ENCODE data around the gene NEB. TPM values are rescaled to one million over a fixed set of nuclear protein-coding genes. Genes with fewer than 3 reads are reported as not detected.

The NEB gene
- polyA plus RNA-seq, 1 of the 3 experiments (the other 2 are of a cell fraction): 0.02 TPM

DNA sequence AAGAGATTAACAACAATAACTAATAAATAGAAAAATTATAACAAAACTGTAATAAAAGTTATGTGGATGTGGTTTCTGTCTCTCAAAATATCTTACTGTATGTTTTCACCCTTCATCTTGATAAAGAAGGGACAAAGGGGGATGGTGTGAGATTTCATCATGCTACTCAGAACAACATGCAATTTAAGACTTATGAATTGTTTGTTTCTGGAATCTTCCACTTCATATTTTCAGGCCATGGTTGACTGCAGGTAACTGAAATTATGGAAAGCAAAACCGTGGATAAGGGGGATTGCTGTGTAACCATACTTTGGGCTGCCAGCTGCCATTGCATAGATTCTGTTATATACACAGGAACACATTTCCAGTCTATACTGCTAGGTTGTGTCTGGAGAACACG, 45.6 kb downstream of the NEB start:
- TF ChIP-seq, protein P1, sequence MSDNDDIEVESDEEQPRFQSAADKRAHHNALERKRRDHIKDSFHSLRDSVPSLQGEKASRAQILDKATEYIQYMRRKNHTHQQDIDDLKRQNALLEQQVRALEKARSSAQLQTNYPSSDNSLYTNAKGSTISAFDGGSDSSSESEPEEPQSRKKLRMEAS (IDR thresholded peaks at IDR 0.05; ENCODE audit: low read depth): no peak
- no peak for TF ChIP-seq RXRA (IDR thresholded peaks at IDR 0.05; ENCODE audit: borderline replicate concordance, low read depth)
- TF ChIP-seq RCOR1 (IDR thresholded peaks at IDR 0.05; ENCODE audit: low read length): no peak
- TF ChIP-seq SMC3 (IDR thresholded peaks at IDR 0.05; ENCODE audit: low read depth, low read length): no peak
- TF ChIP-seq TAF1 (IDR thresholded peaks at IDR 0.05; ENCODE audit: borderline replicate concordance, low read depth, low read length): no peak
- TF ChIP-seq, protein P2, sequence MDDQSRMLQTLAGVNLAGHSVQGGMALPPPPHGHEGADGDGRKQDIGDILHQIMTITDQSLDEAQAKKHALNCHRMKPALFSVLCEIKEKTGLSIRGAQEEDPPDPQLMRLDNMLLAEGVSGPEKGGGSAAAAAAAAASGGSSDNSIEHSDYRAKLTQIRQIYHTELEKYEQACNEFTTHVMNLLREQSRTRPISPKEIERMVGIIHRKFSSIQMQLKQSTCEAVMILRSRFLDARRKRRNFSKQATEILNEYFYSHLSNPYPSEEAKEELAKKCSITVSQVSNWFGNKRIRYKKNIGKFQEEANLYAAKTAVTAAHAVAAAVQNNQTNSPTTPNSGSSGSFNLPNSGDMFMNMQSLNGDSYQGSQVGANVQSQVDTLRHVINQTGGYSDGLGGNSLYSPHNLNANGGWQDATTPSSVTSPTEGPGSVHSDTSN (IDR thresholded peaks at IDR 0.05): no peak
- no peak for TF ChIP-seq FOXM1 (IDR thresholded peaks at IDR 0.05; ENCODE audit: low read depth)
- no peak overlapping the region for H3K9ac ChIP-seq
- no peaks in the 10 kb centered on the region for H3F3A ChIP-seq (replicated peaks; ENCODE audit: insufficient read depth)
- POLR2A ChIA-PET: no interaction called here
- no peaks in the 10 kb centered on the region for H3K36me3 ChIP-seq (replicated peaks in 1 of 2; ENCODE audit: control insufficient read depth in 1 of 2, insufficient read depth in 2 of 2, low read length in 1 of 2)
- no peak overlapping the region for H3K4me3 ChIP-seq (ENCODE audit: low read depth in 2 of 2, low read length in 1 of 2)
- no peaks in the 10 kb centered on the region for H3K9me3 ChIP-seq
- 25% methylated on average over 2 of the region's 2 CpGs for WGBS (ENCODE audit: low lambda C conversion rate)
- no peaks in the 10 kb centered on the region for H3K9me2 ChIP-seq
- no peak overlapping the region for H3K4me2 ChIP-seq
- H3K27me3 ChIP-seq (ENCODE audit: insufficient read depth): peaks cover 6% of the 10 kb centered on the region
- H3K79me2 ChIP-seq (ENCODE audit: insufficient read depth): no peaks in the 10 kb centered on the region
- DNase-seq: no peak
- H2AFZ ChIP-seq (ENCODE audit: low read depth): no peak overlapping the region
- no peak overlapping the region for H3K27ac ChIP-seq (ENCODE audit: low read depth in 2 of 2, low read length in 1 of 2)
- H3K4me1 ChIP-seq (ENCODE audit: control insufficient read depth in 1 of 2, insufficient read depth in 2 of 2, low read depth in 1 of 2, low read length in 1 of 2): no peaks in the 10 kb centered on the region; a peak in 1 of 4 replicates
- CTCF ChIA-PET: no interaction called here
- no peaks in the 10 kb centered on the region for H4K20me1 ChIP-seq (ENCODE audit: insufficient read depth)

DNA sequence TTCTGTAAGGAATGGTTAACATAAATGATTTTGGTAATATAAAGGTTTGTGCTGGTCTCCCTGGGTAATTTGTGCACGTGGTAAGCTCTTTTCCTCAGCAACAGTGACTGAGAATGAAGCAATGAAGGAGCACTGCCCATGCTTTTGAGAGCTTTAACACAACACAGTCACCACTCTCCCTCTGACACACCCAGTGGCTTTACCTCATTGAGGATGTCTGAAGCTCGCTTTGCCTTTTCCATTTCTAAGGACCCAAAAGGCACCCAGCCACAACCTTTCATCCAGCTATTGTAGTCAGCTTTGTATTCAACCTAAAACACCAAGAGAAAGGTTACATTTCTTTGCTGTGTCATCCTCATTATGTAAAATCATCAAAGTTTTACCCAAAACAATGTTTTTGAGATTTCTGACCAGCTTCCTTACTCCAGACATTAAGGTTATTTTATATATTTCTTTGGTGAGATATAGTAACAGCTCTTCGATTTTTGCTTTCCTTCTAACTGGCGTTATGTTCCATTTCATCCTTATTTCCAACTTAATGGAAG, 51.7 kb downstream of the NEB start:
- H3K4me1 ChIP-seq (ENCODE audit: control insufficient read depth in 1 of 2, insufficient read depth in 2 of 2, low read depth in 1 of 2, low read length in 1 of 2): no peaks in the 10 kb centered on the region; a peak in 1 of 4 replicates
- H3K27me3 ChIP-seq (ENCODE audit: insufficient read depth): no peaks in the 10 kb centered on the region; the same call in 1 of the 2 replicates
- no peaks in the 10 kb centered on the region for H3K9me3 ChIP-seq
- no peak overlapping the region for H2AFZ ChIP-seq (ENCODE audit: low read depth)
- POLR2A ChIA-PET: no interaction called here
- CTCF ChIA-PET: interaction anchor here (0.7 to 1.4 kb wide), 3 partner anchors 10 to 343 kb away, joined by 3 to 4 read pairs (median 3); no protein-coding TSS in a partner anchor
- no peak overlapping the region for H3K4me3 ChIP-seq (ENCODE audit: low read depth in 2 of 2, low read length in 1 of 2)
- H3K27ac ChIP-seq (ENCODE audit: low read depth in 2 of 2, low read length in 1 of 2): no peak overlapping the region
- no peaks in the 10 kb centered on the region for H3K9me2 ChIP-seq
- H3K4me2 ChIP-seq: no peak overlapping the region
- no peak overlapping the region for H3K9ac ChIP-seq
- no peak for DNase-seq
- H3K36me3 ChIP-seq (replicated peaks in 1 of 2; ENCODE audit: control insufficient read depth in 1 of 2, insufficient read depth in 2 of 2, low read length in 1 of 2): no peaks in the 10 kb centered on the region
- no peaks in the 10 kb centered on the region for H3F3A ChIP-seq (replicated peaks; ENCODE audit: insufficient read depth)
- WGBS (ENCODE audit: low lambda C conversion rate): 21% methylated on average over 4 of the region's 4 CpGs
- no peaks in the 10 kb centered on the region for H4K20me1 ChIP-seq (ENCODE audit: insufficient read depth)
- H3K79me2 ChIP-seq (ENCODE audit: insufficient read depth): no peaks in the 10 kb centered on the region
- TF ChIP-seq NRF1 (IDR thresholded peaks at IDR 0.05; ENCODE audit: low read depth, low read length) (no peak), RCOR1 (IDR thresholded peaks at IDR 0.05; ENCODE audit: low read length) (no peak), GABPA (IDR thresholded peaks at IDR 0.05; ENCODE audit: low read depth) (no peak), CHD2 (IDR thresholded peaks at IDR 0.05; ENCODE audit: low read length, partially characterized antibody) (no peak), SIN3A (IDR thresholded peaks at IDR 0.05; ENCODE audit: borderline replicate concordance, low read depth, low read length) (no peak), POLR2AphosphoS5 (IDR thresholded peaks at IDR 0.05; ENCODE audit: low read depth, low read length) (no peak), RAD21 (IDR thresholded peaks at IDR 0.05; ENCODE audit: low read length) (no peak), FOXJ3 (CRISPR knock-in tag; IDR thresholded peaks at IDR 0.05) (no peak), NFIC (IDR thresholded peaks at IDR 0.05; ENCODE audit: borderline replicate concordance) (no peak), GATA2 (CRISPR knock-in tag; IDR thresholded peaks at IDR 0.05) (no peak), TAF1 (IDR thresholded peaks at IDR 0.05; ENCODE audit: borderline replicate concordance, low read depth, low read length) (no peak)
- TF ChIP-seq, protein P3, sequence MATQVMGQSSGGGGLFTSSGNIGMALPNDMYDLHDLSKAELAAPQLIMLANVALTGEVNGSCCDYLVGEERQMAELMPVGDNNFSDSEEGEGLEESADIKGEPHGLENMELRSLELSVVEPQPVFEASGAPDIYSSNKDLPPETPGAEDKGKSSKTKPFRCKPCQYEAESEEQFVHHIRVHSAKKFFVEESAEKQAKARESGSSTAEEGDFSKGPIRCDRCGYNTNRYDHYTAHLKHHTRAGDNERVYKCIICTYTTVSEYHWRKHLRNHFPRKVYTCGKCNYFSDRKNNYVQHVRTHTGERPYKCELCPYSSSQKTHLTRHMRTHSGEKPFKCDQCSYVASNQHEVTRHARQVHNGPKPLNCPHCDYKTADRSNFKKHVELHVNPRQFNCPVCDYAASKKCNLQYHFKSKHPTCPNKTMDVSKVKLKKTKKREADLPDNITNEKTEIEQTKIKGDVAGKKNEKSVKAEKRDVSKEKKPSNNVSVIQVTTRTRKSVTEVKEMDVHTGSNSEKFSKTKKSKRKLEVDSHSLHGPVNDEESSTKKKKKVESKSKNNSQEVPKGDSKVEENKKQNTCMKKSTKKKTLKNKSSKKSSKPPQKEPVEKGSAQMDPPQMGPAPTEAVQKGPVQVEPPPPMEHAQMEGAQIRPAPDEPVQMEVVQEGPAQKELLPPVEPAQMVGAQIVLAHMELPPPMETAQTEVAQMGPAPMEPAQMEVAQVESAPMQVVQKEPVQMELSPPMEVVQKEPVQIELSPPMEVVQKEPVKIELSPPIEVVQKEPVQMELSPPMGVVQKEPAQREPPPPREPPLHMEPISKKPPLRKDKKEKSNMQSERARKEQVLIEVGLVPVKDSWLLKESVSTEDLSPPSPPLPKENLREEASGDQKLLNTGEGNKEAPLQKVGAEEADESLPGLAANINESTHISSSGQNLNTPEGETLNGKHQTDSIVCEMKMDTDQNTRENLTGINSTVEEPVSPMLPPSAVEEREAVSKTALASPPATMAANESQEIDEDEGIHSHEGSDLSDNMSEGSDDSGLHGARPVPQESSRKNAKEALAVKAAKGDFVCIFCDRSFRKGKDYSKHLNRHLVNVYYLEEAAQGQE (IDR thresholded peaks at IDR 0.05; ENCODE audit: low read depth, low read length): no peak
- TF ChIP-seq, protein P4, sequence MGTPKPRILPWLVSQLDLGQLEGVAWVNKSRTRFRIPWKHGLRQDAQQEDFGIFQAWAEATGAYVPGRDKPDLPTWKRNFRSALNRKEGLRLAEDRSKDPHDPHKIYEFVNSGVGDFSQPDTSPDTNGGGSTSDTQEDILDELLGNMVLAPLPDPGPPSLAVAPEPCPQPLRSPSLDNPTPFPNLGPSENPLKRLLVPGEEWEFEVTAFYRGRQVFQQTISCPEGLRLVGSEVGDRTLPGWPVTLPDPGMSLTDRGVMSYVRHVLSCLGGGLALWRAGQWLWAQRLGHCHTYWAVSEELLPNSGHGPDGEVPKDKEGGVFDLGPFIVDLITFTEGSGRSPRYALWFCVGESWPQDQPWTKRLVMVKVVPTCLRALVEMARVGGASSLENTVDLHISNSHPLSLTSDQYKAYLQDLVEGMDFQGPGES (IDR thresholded peaks at IDR 0.05; ENCODE audit: low read depth, low read length): no peak
- TF ChIP-seq, protein P5, sequence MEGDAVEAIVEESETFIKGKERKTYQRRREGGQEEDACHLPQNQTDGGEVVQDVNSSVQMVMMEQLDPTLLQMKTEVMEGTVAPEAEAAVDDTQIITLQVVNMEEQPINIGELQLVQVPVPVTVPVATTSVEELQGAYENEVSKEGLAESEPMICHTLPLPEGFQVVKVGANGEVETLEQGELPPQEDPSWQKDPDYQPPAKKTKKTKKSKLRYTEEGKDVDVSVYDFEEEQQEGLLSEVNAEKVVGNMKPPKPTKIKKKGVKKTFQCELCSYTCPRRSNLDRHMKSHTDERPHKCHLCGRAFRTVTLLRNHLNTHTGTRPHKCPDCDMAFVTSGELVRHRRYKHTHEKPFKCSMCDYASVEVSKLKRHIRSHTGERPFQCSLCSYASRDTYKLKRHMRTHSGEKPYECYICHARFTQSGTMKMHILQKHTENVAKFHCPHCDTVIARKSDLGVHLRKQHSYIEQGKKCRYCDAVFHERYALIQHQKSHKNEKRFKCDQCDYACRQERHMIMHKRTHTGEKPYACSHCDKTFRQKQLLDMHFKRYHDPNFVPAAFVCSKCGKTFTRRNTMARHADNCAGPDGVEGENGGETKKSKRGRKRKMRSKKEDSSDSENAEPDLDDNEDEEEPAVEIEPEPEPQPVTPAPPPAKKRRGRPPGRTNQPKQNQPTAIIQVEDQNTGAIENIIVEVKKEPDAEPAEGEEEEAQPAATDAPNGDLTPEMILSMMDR (IDR thresholded peaks at IDR 0.05): no peak

All from SK-N-SH (cell line).